ENCODE data around the gene SELPLG.
"Not testable (repeated sequence)": the region's sequence is repeated elsewhere in the genome, so short reads cannot be mapped to it uniquely, and the experiment has no call there.

Gene SELPLG

DNA sequence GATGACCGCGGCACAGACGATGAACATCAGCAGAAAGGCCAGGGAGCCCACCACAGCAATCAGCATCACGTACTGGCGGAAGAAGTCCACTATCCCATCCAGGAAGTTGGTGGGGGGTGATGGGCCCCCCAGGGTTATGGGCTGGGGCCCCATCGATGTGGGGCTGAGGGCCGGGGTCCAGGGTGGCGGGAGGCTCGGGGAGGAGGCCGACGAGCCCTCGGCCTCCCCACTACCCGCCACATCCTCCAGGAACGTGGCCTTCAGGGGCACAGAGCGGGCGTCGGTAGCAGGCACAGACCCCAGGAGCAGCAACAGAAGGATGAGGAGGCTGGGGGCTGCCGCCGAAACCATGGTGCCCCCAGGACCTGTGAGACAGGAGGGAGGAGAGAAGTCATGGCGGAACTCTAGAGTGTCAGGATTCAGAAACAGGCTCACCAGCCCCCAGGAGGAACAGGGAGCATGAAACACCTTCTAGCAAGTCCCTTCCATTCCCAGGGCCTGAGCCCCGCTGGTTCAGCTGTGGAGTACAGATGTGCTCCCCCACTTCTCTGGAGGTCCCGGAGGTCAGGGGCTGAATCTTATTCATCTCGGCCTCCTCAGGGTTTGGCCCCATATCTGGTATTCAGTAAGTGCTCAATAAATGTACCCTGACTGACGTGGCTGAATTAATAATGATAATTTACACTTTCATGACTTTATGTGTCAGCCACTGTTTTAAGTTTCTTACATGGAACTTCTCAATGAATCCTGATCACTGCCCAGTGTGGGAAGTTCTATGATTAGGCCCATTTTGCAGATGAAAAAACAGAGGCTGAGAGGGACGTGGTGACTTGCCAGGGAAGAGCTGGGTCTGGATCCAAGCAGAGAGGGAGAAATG is 41.4 kb downstream of the SELPLG start:
- no peaks in the 10 kb centered on the region for H3K9me2 ChIP-seq (replicated peaks; ENCODE audit: low read depth, low read length)
- no peak overlapping the region for H3K4me3 ChIP-seq (ENCODE audit: low read length, poor library complexity, severe bottlenecking)
- no peaks in the 10 kb centered on the region for H3K9me3 ChIP-seq (ENCODE audit: insufficient read depth, low read depth, low read length)
- H3K79me2 ChIP-seq (ENCODE audit: insufficient read depth, low read length), result no peaks in the 10 kb centered on the region
- H2AFZ ChIP-seq (ENCODE audit: low read length), result no peak overlapping the region
- H4K20me1 ChIP-seq (ENCODE audit: insufficient read depth, low read length, poor library complexity, severe bottlenecking), result no peaks in the 10 kb centered on the region
- TF ChIP-seq, protein P1, sequence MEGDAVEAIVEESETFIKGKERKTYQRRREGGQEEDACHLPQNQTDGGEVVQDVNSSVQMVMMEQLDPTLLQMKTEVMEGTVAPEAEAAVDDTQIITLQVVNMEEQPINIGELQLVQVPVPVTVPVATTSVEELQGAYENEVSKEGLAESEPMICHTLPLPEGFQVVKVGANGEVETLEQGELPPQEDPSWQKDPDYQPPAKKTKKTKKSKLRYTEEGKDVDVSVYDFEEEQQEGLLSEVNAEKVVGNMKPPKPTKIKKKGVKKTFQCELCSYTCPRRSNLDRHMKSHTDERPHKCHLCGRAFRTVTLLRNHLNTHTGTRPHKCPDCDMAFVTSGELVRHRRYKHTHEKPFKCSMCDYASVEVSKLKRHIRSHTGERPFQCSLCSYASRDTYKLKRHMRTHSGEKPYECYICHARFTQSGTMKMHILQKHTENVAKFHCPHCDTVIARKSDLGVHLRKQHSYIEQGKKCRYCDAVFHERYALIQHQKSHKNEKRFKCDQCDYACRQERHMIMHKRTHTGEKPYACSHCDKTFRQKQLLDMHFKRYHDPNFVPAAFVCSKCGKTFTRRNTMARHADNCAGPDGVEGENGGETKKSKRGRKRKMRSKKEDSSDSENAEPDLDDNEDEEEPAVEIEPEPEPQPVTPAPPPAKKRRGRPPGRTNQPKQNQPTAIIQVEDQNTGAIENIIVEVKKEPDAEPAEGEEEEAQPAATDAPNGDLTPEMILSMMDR (conservative IDR thresholded peaks at IDR 0.05; ENCODE audit: low read length), result no peak
- TF ChIP-seq EZH2phosphoT487 (IDR thresholded peaks at IDR 0.05; ENCODE audit: borderline replicate concordance), result no peak
- no peaks in the 10 kb centered on the region for H3K27me3 ChIP-seq (ENCODE audit: insufficient read depth, low read length, poor library complexity, severe bottlenecking)
- no peak overlapping the region for H3K9ac ChIP-seq (ENCODE audit: low read depth, low read length, poor library complexity, severe bottlenecking)
- H3F3A ChIP-seq (ENCODE audit: low read depth), result no peaks in the 10 kb centered on the region
- H3K4me2 ChIP-seq (ENCODE audit: low read depth, low read length, poor library complexity, severe bottlenecking), result no peak overlapping the region
- H3K36me3 ChIP-seq (ENCODE audit: insufficient read depth, low read length), result no peaks in the 10 kb centered on the region
- no peaks in the 10 kb centered on the region for H3K4me1 ChIP-seq (ENCODE audit: insufficient read depth, low read length, poor library complexity, severe bottlenecking)

DNA sequence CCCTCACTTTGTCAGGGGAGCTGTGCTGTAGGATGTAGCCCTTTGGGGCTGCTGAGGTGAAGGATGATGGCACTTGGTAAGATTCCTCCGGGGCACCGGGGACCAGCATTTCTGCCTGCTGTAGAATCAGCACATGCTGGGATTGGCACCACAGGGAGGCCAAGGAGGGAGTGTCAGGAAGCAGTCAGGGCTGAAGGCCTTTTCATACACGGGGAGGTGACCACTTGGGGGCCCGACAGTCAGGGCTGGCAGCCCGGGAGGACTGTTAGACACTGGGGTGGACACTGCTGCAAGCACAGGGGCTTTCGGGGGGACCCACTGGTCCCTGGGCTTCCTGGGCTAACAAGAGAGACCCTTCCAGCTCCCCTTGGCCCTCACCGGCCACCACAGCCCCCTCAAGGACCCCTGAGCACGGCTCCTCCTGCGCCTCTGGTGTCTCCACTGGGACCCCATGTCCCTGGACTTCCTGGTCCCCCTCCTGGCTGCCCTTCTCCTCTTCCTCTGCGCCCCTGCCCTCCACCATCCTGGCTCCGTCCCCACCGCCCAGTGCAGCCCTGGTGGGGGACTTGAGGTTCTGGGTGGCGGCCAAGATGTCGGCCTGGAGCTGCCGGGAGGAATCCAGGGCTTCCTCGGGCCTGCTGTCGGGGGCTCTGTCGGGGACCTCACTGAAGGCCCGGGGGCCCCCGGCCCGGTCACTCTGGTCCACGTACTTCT is 42.3 kb downstream of the SELPLG start:
- no peaks in the 10 kb centered on the region for H3K79me2 ChIP-seq (ENCODE audit: insufficient read depth, low read length)
- no peak overlapping the region for H3K4me3 ChIP-seq (ENCODE audit: low read length, poor library complexity, severe bottlenecking)
- H3K4me2 ChIP-seq (ENCODE audit: low read depth, low read length, poor library complexity, severe bottlenecking), result no peak overlapping the region
- H3K9me2 ChIP-seq (replicated peaks; ENCODE audit: low read depth, low read length), result no peaks in the 10 kb centered on the region
- no peak overlapping the region for H2AFZ ChIP-seq (ENCODE audit: low read length)
- H3K9ac ChIP-seq (ENCODE audit: low read depth, low read length, poor library complexity, severe bottlenecking), result no peak overlapping the region
- no peaks in the 10 kb centered on the region for H4K20me1 ChIP-seq (ENCODE audit: insufficient read depth, low read length, poor library complexity, severe bottlenecking)
- H3K9me3 ChIP-seq (ENCODE audit: insufficient read depth, low read depth, low read length), result no peaks in the 10 kb centered on the region
- TF ChIP-seq, protein P1 (conservative IDR thresholded peaks at IDR 0.05; ENCODE audit: low read length), result no peak
- TF ChIP-seq EZH2phosphoT487 (IDR thresholded peaks at IDR 0.05; ENCODE audit: borderline replicate concordance), result no peak
- no peaks in the 10 kb centered on the region for H3F3A ChIP-seq (ENCODE audit: low read depth)
- H3K36me3 ChIP-seq (ENCODE audit: insufficient read depth, low read length), result no peaks in the 10 kb centered on the region
- H3K27me3 ChIP-seq (ENCODE audit: insufficient read depth, low read length, poor library complexity, severe bottlenecking), result no peaks in the 10 kb centered on the region
- no peaks in the 10 kb centered on the region for H3K4me1 ChIP-seq (ENCODE audit: insufficient read depth, low read length, poor library complexity, severe bottlenecking)

GRCh38 chr12:108590463-108590862 is 43.2 kb downstream of the SELPLG start:
- H3K4me1 ChIP-seq (ENCODE audit: insufficient read depth, low read length, poor library complexity, severe bottlenecking); H3K4me3 ChIP-seq (ENCODE audit: low read length, poor library complexity, severe bottlenecking); H3K9me2 ChIP-seq (replicated peaks; ENCODE audit: low read depth, low read length); H3K27me3 ChIP-seq (ENCODE audit: insufficient read depth, low read length, poor library complexity, severe bottlenecking); H3K9ac ChIP-seq (ENCODE audit: low read depth, low read length, poor library complexity, severe bottlenecking); H2AFZ ChIP-seq (ENCODE audit: low read length); H3K9me3 ChIP-seq (ENCODE audit: insufficient read depth, low read depth, low read length); H3K4me2 ChIP-seq (ENCODE audit: low read depth, low read length, poor library complexity, severe bottlenecking); H3K36me3 ChIP-seq (ENCODE audit: insufficient read depth, low read length); H4K20me1 ChIP-seq (ENCODE audit: insufficient read depth, low read length, poor library complexity, severe bottlenecking); H3K79me2 ChIP-seq (ENCODE audit: insufficient read depth, low read length); H3F3A ChIP-seq (ENCODE audit: low read depth): not testable (repeated sequence)
